Panc1 (cell line): Measurements from ENCODE around the gene VOPP1. TPM values are rescaled to one million over a fixed set of nuclear protein-coding genes. Genes with fewer than 3 reads are reported as not detected.
"Not testable (repeated sequence)": the region's sequence is repeated elsewhere in the genome, so short reads cannot be mapped to it uniquely, and the experiment has no call there.

Experiments
- ATAC-seq: fragments of 200-7000 bp; cut with Tn5 transposase; 2 replicates; pipeline ENCODE4 v1.9.1; 2020; ENCODE audit warnings: mild to moderate bottlenecking, moderate library complexity
- BruUV-seq: library from RNA; stranded (reverse); fragments of 400-500 nt; replicated peaks from 2 replicates; lab custom pipeline; 2021; lab: Mats Ljungman, UMichigan
- CTCF ChIA-PET: fragments of 300-600 bp; sonication (Branson Sonifier 250); formaldehyde crosslinking; loops from one replicate; lab custom pipeline; 2022; ENCODE audit warnings: antibody characterized with exemption; lab: Charles Lee
- POLR2A ChIA-PET: fragments of 300-600 bp; sonication (Branson Sonifier 250); formaldehyde crosslinking; loops from one replicate; lab custom pipeline; 2022; ENCODE audit warnings: antibody characterized with exemption; lab: Charles Lee
- DNase-seq: peaks from one replicate; pipeline ENCODE4 v3.0.0-alpha.2; 2010; ENCODE audit warnings: low read depth, low spot score
- H3K27ac ChIP-seq: 2 replicates; pipeline ENCODE4 v1.5.1; 2011; ENCODE audit warnings: mild to moderate bottlenecking, low read length, inconsistent platforms
- H3K27me3 ChIP-seq: fragments of 200-500 bp; sonication (Bioruptor generic); 2 replicates; pipeline ENCODE4 v1.6.0; 2014; ENCODE audit warnings: low read length, inconsistent platforms; ENCODE audit not compliant: control insufficient read depth, insufficient read depth
- H3K36me3 ChIP-seq: fragments of 200-500 bp; sonication (Bioruptor generic); 2 replicates; pipeline ENCODE4 v1.5.1; 2014; ENCODE audit warnings: inconsistent platforms, mild to moderate bottlenecking, low read length, moderate library complexity; ENCODE audit not compliant: control insufficient read depth, insufficient read depth
- H3K4me1 ChIP-seq: 2 replicates; pipeline ENCODE4 v1.5.1; 2011; ENCODE audit warnings: inconsistent platforms, mild to moderate bottlenecking, low read length, moderate library complexity; ENCODE audit not compliant: control insufficient read depth, insufficient read depth
- H3K4me3 ChIP-seq, 2 experiments: 2 replicates each; pipeline ENCODE4 v1.5.1; 2011 to 2012; ENCODE audit warnings: low read depth in 2 of 2, low read length in 2 of 2, mild to moderate bottlenecking in 2 of 2, inconsistent platforms in 1 of 2, moderate library complexity in 1 of 2
- H3K9me3 ChIP-seq: fragments of 200-500 bp; sonication (Bioruptor generic); 2 replicates; pipeline ENCODE4 v1.5.1; 2014; ENCODE audit warnings: low read depth, mild to moderate bottlenecking, inconsistent platforms, low read length, moderate library complexity; ENCODE audit not compliant: control insufficient read depth, insufficient read depth
- CTCF ChIP-seq: fragments of 450-650 bp; IDR thresholded peaks from 2 replicates; pipeline ENCODE4 v1.5.1; 2017; ENCODE audit warnings: mild to moderate bottlenecking
- SIN3A ChIP-seq: IDR thresholded peaks from 2 replicates; pipeline ENCODE4 v1.6.1; 2012; ENCODE audit warnings: low read depth, mild to moderate bottlenecking, low read length, moderate library complexity, borderline replicate concordance; ENCODE audit not compliant: insufficient read depth
- in situ Hi-C: cut with HindIII; loops from 2 replicates; pipeline ENCODE4 v1.10.0; 2016; ENCODE audit warnings: low sequenced_read_pairs, low pct_unique_long_range_greater_than_20kb
- intact Hi-C: fragments of 100-400 bp; cut with micrococcal nuclease; formaldehyde crosslinking; loops from one replicate; pipeline ENCODE4 v1.10.0; 2022; ENCODE audit not compliant: unreplicated experiment
- total RNA-seq: library from RNA; stranded (reverse); gene quantifications from one replicate; pipeline ENCODE4 v1.2.1, GENCODE V29; 2021; ENCODE audit not compliant: unreplicated experiment
- TF ChIP-seq, protein P1 (sequence below), 2 experiments: IDR thresholded peaks; 2 replicates each; pipeline ENCODE4 v1.6.1; 2011 to 2012; ENCODE audit warnings: low read depth in 2 of 2, control low read depth in 1 of 2, low read length in 1 of 2, mild to moderate bottlenecking in 1 of 2, moderate library complexity in 1 of 2; ENCODE audit not compliant: insufficient read depth in 1 of 2

Gene VOPP1
- total RNA-seq, 1 experiment from 2014 or later, result 131 TPM

DNA sequence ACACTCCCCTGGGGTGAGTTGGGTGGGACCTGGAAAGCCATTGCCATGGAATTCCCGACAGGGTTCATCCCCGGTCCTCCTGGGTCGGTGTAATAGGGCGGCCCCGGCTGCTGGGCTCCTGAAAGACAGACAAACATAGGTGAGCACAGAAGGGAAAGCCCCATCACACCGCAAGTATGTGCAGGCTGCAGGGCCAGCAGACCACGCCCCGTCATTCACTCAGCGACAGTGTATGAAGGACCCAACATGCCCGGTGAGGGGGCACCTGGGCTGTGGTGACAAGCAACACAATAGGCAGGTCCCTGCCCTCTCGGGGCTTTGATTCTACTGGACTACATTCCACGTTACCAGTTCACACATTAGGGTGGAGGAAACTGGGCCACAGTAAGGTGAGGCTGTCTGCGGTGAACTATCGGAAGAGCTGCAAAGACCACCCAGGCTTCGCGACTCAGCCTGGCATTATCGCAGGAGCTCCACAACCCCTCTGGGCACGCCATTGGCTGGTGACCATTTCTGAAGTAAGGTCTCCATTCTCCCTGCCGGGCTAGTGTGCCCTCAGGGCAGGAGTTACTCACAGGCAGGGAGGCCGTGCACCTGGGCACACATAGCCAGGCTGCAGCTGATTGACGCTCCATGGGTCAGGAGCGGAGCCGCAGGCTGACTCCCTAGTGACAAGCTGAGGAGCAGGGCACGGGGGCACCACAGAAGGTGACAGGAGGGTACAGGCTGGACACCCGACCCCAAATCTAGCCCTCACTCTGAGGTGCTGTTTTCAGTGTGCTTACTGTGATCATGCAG lies 99.2 kb downstream of the VOPP1 start:
- Histone ChIP-seq H3K27ac (no peak overlapping the region), H3K27me3 (no peaks in the 10 kb centered on the region), H3K9me3 (no peaks in the 10 kb centered on the region), H3K36me3 (no peaks in the 10 kb centered on the region), H3K4me3 (no peak overlapping the region), H3K4me1 (no peaks in the 10 kb centered on the region)
- ChIA-PET POLR2A (no interaction called here), CTCF (no interaction called here)
- BruUV-seq, result no TSS peak
- intact Hi-C loops (no loop called here), in situ Hi-C loops (no loop called here)
- DNase-seq, result no peak
- TF ChIP-seq, protein P1, sequence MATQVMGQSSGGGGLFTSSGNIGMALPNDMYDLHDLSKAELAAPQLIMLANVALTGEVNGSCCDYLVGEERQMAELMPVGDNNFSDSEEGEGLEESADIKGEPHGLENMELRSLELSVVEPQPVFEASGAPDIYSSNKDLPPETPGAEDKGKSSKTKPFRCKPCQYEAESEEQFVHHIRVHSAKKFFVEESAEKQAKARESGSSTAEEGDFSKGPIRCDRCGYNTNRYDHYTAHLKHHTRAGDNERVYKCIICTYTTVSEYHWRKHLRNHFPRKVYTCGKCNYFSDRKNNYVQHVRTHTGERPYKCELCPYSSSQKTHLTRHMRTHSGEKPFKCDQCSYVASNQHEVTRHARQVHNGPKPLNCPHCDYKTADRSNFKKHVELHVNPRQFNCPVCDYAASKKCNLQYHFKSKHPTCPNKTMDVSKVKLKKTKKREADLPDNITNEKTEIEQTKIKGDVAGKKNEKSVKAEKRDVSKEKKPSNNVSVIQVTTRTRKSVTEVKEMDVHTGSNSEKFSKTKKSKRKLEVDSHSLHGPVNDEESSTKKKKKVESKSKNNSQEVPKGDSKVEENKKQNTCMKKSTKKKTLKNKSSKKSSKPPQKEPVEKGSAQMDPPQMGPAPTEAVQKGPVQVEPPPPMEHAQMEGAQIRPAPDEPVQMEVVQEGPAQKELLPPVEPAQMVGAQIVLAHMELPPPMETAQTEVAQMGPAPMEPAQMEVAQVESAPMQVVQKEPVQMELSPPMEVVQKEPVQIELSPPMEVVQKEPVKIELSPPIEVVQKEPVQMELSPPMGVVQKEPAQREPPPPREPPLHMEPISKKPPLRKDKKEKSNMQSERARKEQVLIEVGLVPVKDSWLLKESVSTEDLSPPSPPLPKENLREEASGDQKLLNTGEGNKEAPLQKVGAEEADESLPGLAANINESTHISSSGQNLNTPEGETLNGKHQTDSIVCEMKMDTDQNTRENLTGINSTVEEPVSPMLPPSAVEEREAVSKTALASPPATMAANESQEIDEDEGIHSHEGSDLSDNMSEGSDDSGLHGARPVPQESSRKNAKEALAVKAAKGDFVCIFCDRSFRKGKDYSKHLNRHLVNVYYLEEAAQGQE (IDR thresholded peaks at IDR 0.05; ENCODE audit: insufficient read depth in 1 of 2, low read depth in 2 of 2, low read length in 1 of 2), result no peak
- no peak for TF ChIP-seq SIN3A
- ATAC-seq, result no peak

- ATAC-seq, result not testable (repeated sequence)
Measured at GRCh38 chr7:55472406-55472805, 99.9 kb downstream of the VOPP1 start.

GRCh38 chr7:55471594-55471993 lies 100.7 kb downstream of the VOPP1 start:
- DNase-seq, H3K4me3 ChIP-seq, H3K4me1 ChIP-seq, POLR2A ChIA-PET, in situ Hi-C loops, BruUV-seq, H3K27ac ChIP-seq, H3K27me3 ChIP-seq, H3K36me3 ChIP-seq, ATAC-seq, H3K9me3 ChIP-seq, CTCF ChIA-PET, intact Hi-C loops: not testable (repeated sequence)

More at GRCh38 chr7:55472406-55472805, 99.9 kb downstream of the VOPP1 start:
- POLR2A ChIA-PET, DNase-seq, H3K4me1 ChIP-seq, H3K4me3 ChIP-seq, H3K9me3 ChIP-seq, H3K27ac ChIP-seq, BruUV-seq, H3K36me3 ChIP-seq, H3K27me3 ChIP-seq, CTCF ChIA-PET, in situ Hi-C loops, intact Hi-C loops: not testable (repeated sequence)

DNA sequence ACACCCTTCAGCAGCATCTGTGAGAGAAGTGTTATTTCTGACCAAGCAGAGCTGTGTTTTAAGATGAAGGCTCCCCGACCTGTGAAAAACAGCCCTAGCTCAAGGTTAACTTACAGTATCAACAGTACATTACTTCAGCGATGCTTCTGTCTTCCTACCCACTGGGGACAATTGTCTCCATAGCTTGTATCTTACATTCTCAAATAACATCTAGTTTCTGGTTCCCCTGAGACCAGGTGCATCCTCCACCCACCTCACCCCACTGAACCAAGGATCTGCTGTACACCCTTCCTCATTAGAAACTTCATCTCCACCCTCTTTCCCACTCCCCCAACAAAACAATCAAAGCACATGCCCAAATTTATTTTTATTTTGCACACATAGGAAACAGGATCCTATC lies 102.0 kb downstream of the VOPP1 start:
- Histone ChIP-seq H3K36me3 (no peaks in the 10 kb centered on the region), H3K27me3 (no peaks in the 10 kb centered on the region), H3K4me3 (no peak overlapping the region), H3K27ac (no peak overlapping the region), H3K9me3 (peaks cover 6% of the 10 kb centered on the region; the same call in 1 of the 2 replicates), H3K4me1 (no peaks in the 10 kb centered on the region)
- BruUV-seq, result no TSS peak
- ATAC-seq, result no peak
- TF ChIP-seq CTCF, result no peak
- in situ Hi-C loops, result no loop called here
- intact Hi-C loops, result no loop called here
- ChIA-PET CTCF (no interaction called here), POLR2A (no interaction called here)
- no peak for DNase-seq
